T-helper 1 cell treated with Interleukin-12 subunit alpha and Interleukin-12 subunit beta and Interleukin-4 antibody, amounts not matched to agents 30 μg/mL and 1 μg/mL, for 36 hours (primary cell): ENCODE measurements around the gene KIAA0232.

Experiments used
- H3K27ac Mint-ChIP-seq: one replicate; pipeline ENCODE4 v1.8.0; 2021; ENCODE audit warnings: mild to moderate bottlenecking, mixed read lengths
- H3K27me3 Mint-ChIP-seq: one replicate; pipeline ENCODE4 v1.8.0; 2021; ENCODE audit warnings: low read depth, mixed read lengths
- H3K36me3 Mint-ChIP-seq: one replicate; pipeline ENCODE4 v1.8.0; 2021; ENCODE audit warnings: low read depth, mixed read lengths
- H3K4me1 Mint-ChIP-seq: one replicate; pipeline ENCODE4 v1.8.0; 2021; ENCODE audit warnings: low read depth, mixed read lengths
- H3K4me3 Mint-ChIP-seq: one replicate; pipeline ENCODE4 v1.8.0; 2021; ENCODE audit warnings: mild to moderate bottlenecking, moderate library complexity, mixed read lengths
- H3K9me3 Mint-ChIP-seq: one replicate; pipeline ENCODE4 v1.8.0; 2021; ENCODE audit warnings: mixed read lengths

KIAA0232 gene, protein sequence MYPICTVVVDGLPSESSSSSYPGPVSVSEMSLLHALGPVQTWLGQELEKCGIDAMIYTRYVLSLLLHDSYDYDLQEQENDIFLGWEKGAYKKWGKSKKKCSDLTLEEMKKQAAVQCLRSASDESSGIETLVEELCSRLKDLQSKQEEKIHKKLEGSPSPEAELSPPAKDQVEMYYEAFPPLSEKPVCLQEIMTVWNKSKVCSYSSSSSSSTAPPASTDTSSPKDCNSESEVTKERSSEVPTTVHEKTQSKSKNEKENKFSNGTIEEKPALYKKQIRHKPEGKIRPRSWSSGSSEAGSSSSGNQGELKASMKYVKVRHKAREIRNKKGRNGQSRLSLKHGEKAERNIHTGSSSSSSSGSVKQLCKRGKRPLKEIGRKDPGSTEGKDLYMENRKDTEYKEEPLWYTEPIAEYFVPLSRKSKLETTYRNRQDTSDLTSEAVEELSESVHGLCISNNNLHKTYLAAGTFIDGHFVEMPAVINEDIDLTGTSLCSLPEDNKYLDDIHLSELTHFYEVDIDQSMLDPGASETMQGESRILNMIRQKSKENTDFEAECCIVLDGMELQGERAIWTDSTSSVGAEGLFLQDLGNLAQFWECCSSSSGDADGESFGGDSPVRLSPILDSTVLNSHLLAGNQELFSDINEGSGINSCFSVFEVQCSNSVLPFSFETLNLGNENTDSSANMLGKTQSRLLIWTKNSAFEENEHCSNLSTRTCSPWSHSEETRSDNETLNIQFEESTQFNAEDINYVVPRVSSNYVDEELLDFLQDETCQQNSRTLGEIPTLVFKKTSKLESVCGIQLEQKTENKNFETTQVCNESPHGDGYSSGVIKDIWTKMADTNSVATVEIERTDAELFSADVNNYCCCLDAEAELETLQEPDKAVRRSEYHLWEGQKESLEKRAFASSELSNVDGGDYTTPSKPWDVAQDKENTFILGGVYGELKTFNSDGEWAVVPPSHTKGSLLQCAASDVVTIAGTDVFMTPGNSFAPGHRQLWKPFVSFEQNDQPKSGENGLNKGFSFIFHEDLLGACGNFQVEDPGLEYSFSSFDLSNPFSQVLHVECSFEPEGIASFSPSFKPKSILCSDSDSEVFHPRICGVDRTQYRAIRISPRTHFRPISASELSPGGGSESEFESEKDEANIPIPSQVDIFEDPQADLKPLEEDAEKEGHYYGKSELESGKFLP (N-terminal part only)

DNA sequence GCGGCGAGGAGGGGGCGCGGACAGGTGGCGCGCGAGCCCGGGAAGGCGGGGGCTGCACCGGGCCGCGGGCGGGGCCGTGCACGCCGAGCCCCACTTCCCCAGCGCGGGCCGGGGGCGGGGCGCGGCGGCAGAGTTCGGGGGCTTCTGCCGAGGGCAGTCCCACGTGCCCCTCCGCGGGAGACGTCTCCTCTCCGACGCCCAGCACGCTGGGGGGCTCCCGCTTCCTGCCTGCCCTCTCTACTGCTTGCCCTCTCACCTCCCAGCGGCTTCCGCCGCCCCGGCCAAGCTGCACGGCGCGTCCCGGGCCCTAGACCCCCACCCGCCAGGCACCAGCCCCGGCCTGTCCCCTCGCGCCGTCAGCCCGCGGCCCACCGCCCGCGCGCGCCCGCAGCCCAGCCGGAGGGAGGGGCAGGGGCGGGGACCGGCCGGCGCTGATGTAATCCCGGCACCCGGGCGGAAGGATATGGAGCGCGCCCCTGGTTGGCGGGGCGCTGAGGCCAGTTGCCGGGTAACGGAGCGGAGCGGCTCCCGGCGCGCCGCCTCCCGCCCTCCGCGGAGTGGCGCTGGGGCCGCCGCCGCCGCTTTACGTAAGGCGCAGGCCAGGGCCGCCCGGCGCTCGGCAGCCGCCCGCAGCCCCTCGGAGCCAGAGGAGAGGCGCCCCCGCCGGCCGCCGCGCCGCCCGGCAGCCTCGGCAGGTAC lies at the start of gene KIAA0232:
Gene KIAA0232 (plus strand): TSS at position 581 of the 699 bp plus-strand sequence. CDS start 41,727 bp downstream, outside the sequence.
- H3K27me3 Mint-ChIP-seq = no peaks in the 10 kb centered on the region
- peak within 1 kb of the TSS; percentile 79 for H3K4me3 Mint-ChIP-seq
- H3K36me3 Mint-ChIP-seq = peaks cover 6% of the 10 kb centered on the region
- peaks cover 39% of the 10 kb centered on the region for H3K4me1 Mint-ChIP-seq
- H3K27ac Mint-ChIP-seq = peak within 1 kb of the TSS; percentile 69
- H3K9me3 Mint-ChIP-seq = no peaks in the 10 kb centered on the region

DNA sequence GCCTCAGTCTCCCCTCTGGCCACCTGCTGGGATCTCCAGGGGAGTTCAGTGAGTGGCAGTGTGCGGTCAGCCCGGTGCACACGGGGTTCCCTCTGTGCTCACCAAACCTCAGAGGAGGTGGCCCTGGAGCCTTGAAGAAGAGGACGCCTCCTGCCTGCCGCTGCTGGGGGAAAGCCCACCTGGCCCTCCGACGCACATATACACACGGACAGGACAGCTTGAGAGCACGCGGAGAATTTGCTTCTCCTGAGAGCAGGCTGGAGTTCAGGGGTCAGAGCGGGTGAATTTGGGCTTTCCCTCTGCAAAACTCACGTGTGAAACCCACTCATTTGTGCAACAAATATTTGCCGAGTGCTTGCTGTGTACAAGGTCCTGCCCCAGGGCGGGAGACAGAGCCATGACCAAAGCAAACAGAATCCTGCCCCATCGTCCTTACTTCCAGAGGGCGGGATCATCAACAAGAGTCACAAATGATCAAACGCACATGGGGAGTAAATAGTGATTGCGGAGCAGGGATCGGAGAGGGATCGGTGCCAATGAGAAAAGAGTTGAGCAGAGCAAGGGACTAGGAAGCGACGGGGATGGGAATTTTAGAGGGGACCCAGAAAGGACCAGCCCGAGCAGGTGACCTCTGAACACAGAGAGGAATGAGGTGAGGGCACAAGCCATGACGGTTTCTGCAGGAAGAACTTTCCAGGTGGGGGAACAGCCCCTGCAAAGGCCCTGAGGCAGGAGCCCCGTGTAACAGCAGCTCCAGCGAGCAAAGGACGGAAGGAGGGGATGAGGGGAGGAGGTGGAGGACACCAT lies 49.0 kb upstream of the KIAA0232 start:
- H3K4me3 Mint-ChIP-seq = no peak overlapping the region
- H3K27ac Mint-ChIP-seq = no peak overlapping the region
- H3K27me3 Mint-ChIP-seq = peaks cover 3% of the 10 kb centered on the region
- no peaks in the 10 kb centered on the region for H3K9me3 Mint-ChIP-seq
- H3K36me3 Mint-ChIP-seq = no peaks in the 10 kb centered on the region
- peaks cover 3% of the 10 kb centered on the region for H3K4me1 Mint-ChIP-seq

DNA sequence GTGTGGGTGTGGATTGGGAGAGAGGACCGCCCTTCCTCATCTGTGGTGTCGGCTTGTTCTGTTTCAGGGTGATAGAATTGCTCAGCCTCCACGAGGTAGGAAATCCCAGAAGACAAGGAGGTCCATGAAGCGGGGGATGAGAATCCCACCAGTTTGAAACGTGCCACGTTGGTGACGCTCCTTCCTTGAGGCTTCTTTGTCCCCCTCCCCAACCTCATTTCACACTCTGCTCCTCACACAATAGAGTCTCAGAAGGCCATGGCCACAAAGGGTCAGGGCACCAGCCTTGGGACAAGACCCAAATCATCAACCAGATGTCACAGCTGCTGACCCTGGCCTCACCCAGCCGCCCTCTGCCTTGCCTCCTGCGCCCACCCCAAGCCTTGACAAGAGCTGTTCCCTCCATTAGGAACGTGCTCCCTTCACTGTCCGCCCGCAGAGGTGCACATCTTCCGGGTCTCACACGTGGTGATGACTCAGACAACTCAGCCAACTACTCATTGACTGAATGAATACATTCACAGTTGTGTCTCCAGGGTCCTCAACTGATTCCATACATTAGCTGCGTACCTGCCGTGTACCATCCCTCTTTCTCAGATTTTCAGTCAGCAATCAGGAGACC lies 48.3 kb upstream of the KIAA0232 start:
- no peak overlapping the region for H3K27ac Mint-ChIP-seq
- peaks cover 3% of the 10 kb centered on the region for H3K27me3 Mint-ChIP-seq
- H3K4me3 Mint-ChIP-seq = no peak overlapping the region
- no peaks in the 10 kb centered on the region for H3K36me3 Mint-ChIP-seq
- peaks cover 2% of the 10 kb centered on the region for H3K4me1 Mint-ChIP-seq
- no peaks in the 10 kb centered on the region for H3K9me3 Mint-ChIP-seq

DNA sequence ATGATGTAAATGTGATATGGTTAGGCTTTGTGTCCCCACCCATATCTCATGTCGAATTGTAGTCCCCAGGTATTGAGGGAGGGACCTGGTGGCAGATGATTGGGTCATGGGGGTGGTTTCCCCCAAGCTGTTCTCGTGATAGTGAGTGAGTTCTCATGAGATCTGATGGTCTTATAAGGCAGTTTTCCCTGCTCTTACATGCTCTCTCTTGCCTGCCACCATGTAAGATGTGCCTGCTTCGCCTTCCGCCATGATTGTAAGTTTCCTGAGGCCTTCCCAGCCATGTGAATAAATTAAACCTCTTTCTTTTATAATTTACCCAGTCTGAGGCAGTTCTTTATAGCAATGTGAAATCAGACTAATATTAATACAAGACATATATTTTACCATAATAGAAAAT lies 42.6 kb upstream of the KIAA0232 start:
- peaks cover 10% of the 10 kb centered on the region for H3K27me3 Mint-ChIP-seq
- no peaks in the 10 kb centered on the region for H3K4me1 Mint-ChIP-seq
- no peak overlapping the region for H3K4me3 Mint-ChIP-seq
- H3K27ac Mint-ChIP-seq = no peak overlapping the region
- no peaks in the 10 kb centered on the region for H3K36me3 Mint-ChIP-seq
- H3K9me3 Mint-ChIP-seq = no peaks in the 10 kb centered on the region

DNA sequence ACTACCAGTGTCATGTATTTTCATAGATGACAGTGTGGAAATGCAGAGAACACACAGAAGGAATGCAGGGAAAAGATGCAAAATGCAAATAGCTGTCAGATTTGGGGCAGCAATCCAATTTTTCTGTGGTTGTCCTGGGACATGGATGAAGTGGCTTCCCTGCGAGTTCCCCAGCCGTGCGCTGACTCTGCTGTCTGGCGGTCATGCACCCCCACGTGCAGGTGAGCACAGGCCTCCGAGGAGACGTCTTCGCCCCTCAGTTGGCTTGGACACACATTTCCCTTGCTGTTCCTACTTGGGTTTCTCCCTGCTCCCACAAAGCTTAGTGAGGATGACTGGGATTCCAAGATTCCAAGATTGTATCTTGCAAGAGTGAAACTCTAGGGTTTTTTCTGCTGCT lies 42.2 kb upstream of the KIAA0232 start:
- H3K27me3 Mint-ChIP-seq = peaks cover 10% of the 10 kb centered on the region
- no peaks in the 10 kb centered on the region for H3K4me1 Mint-ChIP-seq
- no peaks in the 10 kb centered on the region for H3K36me3 Mint-ChIP-seq
- H3K4me3 Mint-ChIP-seq = no peak overlapping the region
- H3K9me3 Mint-ChIP-seq = no peaks in the 10 kb centered on the region
- no peak overlapping the region for H3K27ac Mint-ChIP-seq

DNA sequence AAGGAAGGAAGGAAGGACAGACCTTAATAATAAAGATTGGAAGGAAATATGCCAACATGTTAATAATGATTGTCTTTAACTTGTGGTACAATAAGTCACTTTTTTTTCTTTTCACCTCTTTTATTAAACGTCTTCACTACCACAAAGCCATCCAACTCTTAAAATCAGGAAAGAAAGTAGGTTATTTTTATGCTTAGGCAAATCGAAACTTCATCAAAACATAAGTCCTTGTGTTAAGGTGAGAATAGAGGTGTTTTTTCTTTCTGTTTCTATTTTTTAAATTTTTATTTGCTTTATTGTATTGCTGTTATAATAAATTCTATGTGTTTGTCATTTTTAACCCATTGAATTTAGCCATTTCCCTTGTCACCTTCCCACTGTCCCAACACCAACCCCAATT lies 40.0 kb upstream of the KIAA0232 start:
- H3K27me3 Mint-ChIP-seq = peaks cover 12% of the 10 kb centered on the region
- no peaks in the 10 kb centered on the region for H3K4me1 Mint-ChIP-seq
- H3K9me3 Mint-ChIP-seq = no peaks in the 10 kb centered on the region
- H3K27ac Mint-ChIP-seq = no peak overlapping the region
- H3K4me3 Mint-ChIP-seq = no peak overlapping the region
- H3K36me3 Mint-ChIP-seq = no peaks in the 10 kb centered on the region

DNA sequence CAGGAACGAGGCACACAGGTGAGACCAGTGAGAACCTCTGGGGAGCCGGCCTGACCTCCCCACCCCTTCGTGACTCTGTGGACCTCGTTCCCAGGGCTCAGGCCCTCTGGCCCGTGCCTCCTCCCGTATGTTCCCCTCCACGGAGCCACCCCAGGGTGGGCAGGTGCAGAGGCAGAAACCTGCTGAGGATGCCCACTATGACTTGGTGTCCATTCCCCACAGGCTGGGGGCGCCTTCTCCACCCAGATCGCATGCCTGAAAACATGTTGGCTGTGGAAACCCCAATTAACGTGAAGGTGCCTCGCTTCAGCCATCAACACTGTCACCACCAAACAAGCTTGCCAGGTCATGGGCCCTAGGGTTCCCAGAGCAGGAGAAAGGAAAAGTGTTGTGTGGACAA lies 39.5 kb upstream of the KIAA0232 start:
- Mint-ChIP-seq H3K4me3 (no peak overlapping the region), H3K9me3 (no peaks in the 10 kb centered on the region), H3K36me3 (no peaks in the 10 kb centered on the region), H3K27ac (no peak overlapping the region), H3K4me1 (no peaks in the 10 kb centered on the region), H3K27me3 (peaks cover 12% of the 10 kb centered on the region)

DNA sequence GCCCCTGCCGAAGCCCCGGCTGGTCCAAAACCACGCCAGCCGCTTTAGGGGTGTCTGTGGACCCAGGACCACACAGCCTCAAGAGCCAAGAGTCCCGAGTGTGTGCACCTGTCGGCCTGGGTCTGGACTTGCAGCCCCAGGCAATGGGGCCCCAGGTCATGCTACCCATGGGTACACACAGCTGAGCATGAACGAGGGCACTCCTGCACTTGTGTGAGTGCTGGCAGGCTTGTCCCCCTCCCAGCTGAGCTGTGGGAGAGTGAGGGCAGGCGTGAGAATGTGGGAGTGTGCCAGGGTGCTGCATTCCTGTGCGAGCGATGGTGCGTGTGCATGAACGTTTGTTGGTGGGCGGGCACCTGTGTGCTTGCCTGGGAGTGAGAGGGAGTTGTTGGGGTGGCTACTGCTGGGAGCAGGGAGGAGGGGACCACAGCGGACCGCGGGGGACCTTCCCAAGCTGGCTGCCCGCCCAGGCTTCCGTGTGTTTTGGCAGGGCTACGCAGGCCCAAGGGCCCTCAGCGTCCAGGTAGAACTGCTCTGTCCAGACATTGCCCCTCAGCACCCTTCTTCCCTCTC lies 35.7 kb upstream of the KIAA0232 start:
- Mint-ChIP-seq H3K27me3 (peaks cover 5% of the 10 kb centered on the region), H3K27ac (no peak overlapping the region), H3K4me3 (no peak overlapping the region), H3K4me1 (peaks cover 6% of the 10 kb centered on the region), H3K9me3 (no peaks in the 10 kb centered on the region), H3K36me3 (no peaks in the 10 kb centered on the region)

DNA sequence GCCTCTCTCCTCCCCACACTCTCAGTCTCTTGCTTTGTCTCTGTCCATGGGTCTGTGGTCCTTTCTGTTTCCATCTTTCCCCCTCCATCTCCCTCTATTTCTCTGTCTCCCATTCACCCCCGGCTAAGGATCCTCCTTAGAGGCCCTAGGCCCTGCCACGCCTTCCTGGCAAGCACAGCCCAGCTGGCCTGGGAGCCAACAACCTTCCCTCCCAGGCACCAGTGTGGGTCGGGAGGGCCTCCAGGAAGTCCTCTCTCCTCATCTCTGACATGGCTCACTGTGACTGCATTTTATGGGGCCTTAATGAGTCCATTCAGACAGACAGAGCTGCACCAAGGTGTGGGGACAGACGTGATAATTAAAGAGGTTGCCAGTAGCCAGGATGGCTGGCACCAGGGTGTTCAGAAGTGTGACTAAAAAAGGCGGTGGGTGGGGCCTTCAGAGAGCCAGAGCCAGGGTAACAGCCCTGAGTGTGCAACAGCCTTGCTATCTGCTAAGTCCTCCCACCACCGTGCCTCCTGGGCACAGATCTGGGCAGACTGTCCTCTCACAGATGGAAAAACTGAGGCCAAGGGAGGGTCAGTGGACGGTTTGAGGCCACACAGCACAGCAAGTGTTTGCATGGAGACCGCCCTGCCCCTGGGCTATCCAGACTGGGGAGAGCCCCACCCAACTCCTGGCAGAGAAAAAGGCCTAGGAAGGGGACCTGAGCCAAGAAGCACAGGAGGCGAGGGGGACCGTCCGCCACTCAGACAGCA lies 35.1 kb upstream of the KIAA0232 start:
- Mint-ChIP-seq H3K4me1 (peaks cover 8% of the 10 kb centered on the region), H3K27me3 (peaks cover 5% of the 10 kb centered on the region), H3K9me3 (no peaks in the 10 kb centered on the region), H3K27ac (no peak overlapping the region), H3K36me3 (no peaks in the 10 kb centered on the region), H3K4me3 (no peak overlapping the region)

DNA sequence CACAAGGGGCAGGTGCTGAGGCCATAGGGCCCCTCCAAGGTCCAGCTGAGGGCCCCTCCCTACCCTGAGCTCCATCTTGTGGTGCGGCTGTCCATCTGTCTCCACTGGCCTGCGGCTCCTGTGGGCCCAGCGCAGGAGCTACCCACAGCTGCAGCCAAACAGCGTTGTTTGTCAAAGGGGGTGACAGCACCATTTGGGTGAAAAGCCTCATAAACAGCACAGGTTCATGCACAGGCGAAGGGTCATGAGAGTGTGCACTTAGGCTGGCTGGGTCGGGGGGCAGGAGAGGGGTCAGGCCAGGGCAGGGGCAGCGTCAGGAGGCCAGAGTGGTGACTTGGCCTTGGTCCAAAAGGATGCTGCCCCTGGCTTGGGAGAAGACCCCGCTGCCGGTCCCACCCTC lies 34.2 kb upstream of the KIAA0232 start:
- Mint-ChIP-seq H3K36me3 (no peaks in the 10 kb centered on the region), H3K9me3 (no peaks in the 10 kb centered on the region), H3K27ac (no peak overlapping the region), H3K27me3 (peaks cover 5% of the 10 kb centered on the region), H3K4me1 (peaks cover 8% of the 10 kb centered on the region), H3K4me3 (no peak overlapping the region)

DNA sequence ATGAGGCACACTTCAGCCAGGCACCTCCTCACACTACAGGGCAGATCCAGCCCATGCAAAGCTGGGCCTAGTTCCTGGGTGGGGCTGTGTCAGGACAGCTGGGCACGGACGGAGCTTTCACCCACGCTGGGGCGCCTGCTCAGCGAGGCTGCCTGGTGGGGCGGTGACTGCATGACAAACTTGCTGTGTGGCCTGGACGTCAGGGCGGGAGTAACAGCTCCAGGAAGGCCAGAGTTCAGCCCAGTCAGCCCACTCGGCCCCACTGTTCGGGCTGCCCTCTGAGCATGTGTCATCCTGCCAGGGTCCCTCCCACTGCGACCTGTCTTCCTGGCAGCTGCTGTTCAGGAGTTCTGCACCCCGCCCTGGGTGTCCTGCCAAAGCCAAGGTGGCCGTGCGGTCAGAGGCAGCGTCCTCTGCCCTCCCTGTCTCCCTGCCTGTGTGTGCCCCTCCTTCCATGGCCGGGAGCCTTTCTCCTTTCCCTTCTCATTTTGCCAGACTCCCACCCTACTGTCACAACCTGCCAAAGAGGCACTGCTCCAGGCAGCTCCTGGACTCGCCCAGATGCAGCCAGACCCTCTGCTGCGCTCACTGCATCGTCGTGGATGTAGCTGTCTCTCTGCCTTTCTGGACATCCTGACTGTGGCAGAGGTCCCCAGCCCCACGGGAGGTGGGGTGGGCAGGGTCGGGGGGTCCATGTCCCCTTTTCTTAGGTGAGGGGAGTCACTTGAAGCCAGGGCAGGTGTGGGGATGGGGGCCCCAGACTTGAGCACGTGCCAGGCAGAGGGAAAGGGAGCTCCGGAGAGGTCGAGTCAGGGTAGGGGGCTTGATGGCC lies 33.0 kb upstream of the KIAA0232 start:
- Mint-ChIP-seq H3K27ac (no peak overlapping the region), H3K36me3 (no peaks in the 10 kb centered on the region), H3K27me3 (peaks cover 5% of the 10 kb centered on the region), H3K4me3 (no peak overlapping the region), H3K9me3 (no peaks in the 10 kb centered on the region), H3K4me1 (peaks cover 8% of the 10 kb centered on the region)
